Natural killer cell (primary cell): Measurements from ENCODE around the gene ITIH3. TPM values are rescaled to one million over a fixed set of nuclear protein-coding genes. Genes with fewer than 3 reads are reported as not detected.

ENCODE experiments used
- ATAC-seq, 3 donors: fragments of 150-1000 bp in 2 of 3; fragments of 200-7000 bp in 1 of 3; cut with Tn5 transposase; 1 replicate in 1 of 3; 2 replicates in 2 of 3; pipeline ENCODE4 v1.10.0; 2021; ENCODE audit warnings: mild to moderate bottlenecking in 2 of 3, moderate library complexity in 2 of 3
- DNase-seq, 2 donors: peaks; one replicate each; pipeline versions ENCODE4 v3.0.0 to v3.0.0-alpha.2; 2013 to 2021; ENCODE audit warnings: mixed read lengths in 1 of 2
- H3K27ac ChIP-seq: one replicate; pipeline ENCODE4 v1.5.1; 2013; ENCODE audit warnings: mild to moderate bottlenecking, low read length
- H3K27me3 ChIP-seq: one replicate; pipeline ENCODE4 v1.6.1; 2013; ENCODE audit warnings: low read length; ENCODE audit not compliant: control insufficient read depth, insufficient read depth
- H3K36me3 ChIP-seq: one replicate; pipeline ENCODE4 v1.6.1; 2013; ENCODE audit warnings: low read length; ENCODE audit not compliant: control insufficient read depth, insufficient read depth
- H3K4me1 ChIP-seq: one replicate; pipeline ENCODE4 v1.6.1; 2013; ENCODE audit warnings: low read length; ENCODE audit not compliant: control insufficient read depth, insufficient read depth
- H3K4me3 ChIP-seq: one replicate; pipeline ENCODE4 v1.5.1; 2013; ENCODE audit warnings: low read length
- H3K9me3 ChIP-seq: one replicate; pipeline ENCODE4 v1.6.1; 2013; ENCODE audit warnings: low read length; ENCODE audit not compliant: control insufficient read depth, insufficient read depth
- H3K27ac Mint-ChIP-seq, 2 donors: one replicate each; pipeline ENCODE4 v1.8.0; 2022; ENCODE audit warnings: mild to moderate bottlenecking in 2 of 2, mixed read lengths in 2 of 2, moderate library complexity in 1 of 2
- H3K27me3 Mint-ChIP-seq, 2 donors: one replicate each; pipeline ENCODE4 v1.8.0; 2022; ENCODE audit warnings: low read depth in 2 of 2, mixed read lengths in 2 of 2
- H3K36me3 Mint-ChIP-seq: one replicate; pipeline ENCODE4 v1.8.0; 2022; ENCODE audit warnings: mixed read lengths
- H3K4me1 Mint-ChIP-seq, 2 donors: one replicate each; pipeline ENCODE4 v1.8.0; 2022; ENCODE audit warnings: mixed read lengths in 2 of 2
- H3K4me3 Mint-ChIP-seq: one replicate; pipeline ENCODE4 v1.8.0; 2022; ENCODE audit warnings: mild to moderate bottlenecking, moderate library complexity, mixed read lengths
- H3K9me3 Mint-ChIP-seq, 2 donors: one replicate each; pipeline ENCODE4 v1.8.0; 2022; ENCODE audit warnings: mixed read lengths in 2 of 2
- CTCF ChIP-seq: fragments of 200-600 bp; IDR thresholded peaks from one replicate; pipeline ENCODE4 v1.8.0; 2022; ENCODE audit warnings: antibody characterized with exemption
- WGBS: methylation state at CpG from one replicate; pipeline ENCODE4 v1.1.7; 2013; ENCODE audit warnings: missing lambda C conversion rate; ENCODE audit not compliant: insufficient coverage; 5-methylcytosine and 5-hydroxymethylcytosine counted together
- intact Hi-C: fragments of 100-400 bp; cut with micrococcal nuclease; formaldehyde crosslinking; loops from one replicate; pipeline ENCODE4 v1.14.2; 2022
- total RNA-seq, 4 donors: library from RNA; stranded (reverse); fragments of 120-200 nt in 1 of 4; gene quantifications; one replicate each; pipeline versions ENCODE4 v1.2.3 to v1.2.4, GENCODE V29; 2013 to 2022

ITIH3 gene
- total RNA-seq, 3 donors from 2014 or later (not counting 1 experiment from before 2014, with no cell fraction given), result not detected

- WGBS, result 88% methylated on average over 10 of the region's 10 CpGs
- no peak overlapping the region for H3K27ac Mint-ChIP-seq
- DNase-seq (no peak), ATAC-seq (no peak)
- intact Hi-C loops, result no loop called here
- Histone ChIP-seq H3K4me1 (no peaks in the 10 kb centered on the region), H3K4me3 (no peak overlapping the region), H3K9me3 (no peaks in the 10 kb centered on the region), H3K27ac (no peak overlapping the region), H3K27me3 (no peaks in the 10 kb centered on the region), H3K36me3 (no peaks in the 10 kb centered on the region)
- no peaks in the 10 kb centered on the region for H3K9me3 Mint-ChIP-seq
- TF ChIP-seq CTCF, result no peak
- H3K27me3 Mint-ChIP-seq, result no peaks in the 10 kb centered on the region
- H3K4me3 Mint-ChIP-seq, result no peak overlapping the region
- H3K36me3 Mint-ChIP-seq, result no peaks in the 10 kb centered on the region
- H3K4me1 Mint-ChIP-seq, result peaks cover 0 to 4% of the 10 kb centered on the region in 2 donors
These were observed 3.9 kb downstream of the ITIH3 start for GRCh38 chr3:52798376-52798977.

GRCh38 chr3:52798978-52799476 lies 4.4 kb downstream of the ITIH3 start:
- ATAC-seq (no peak), DNase-seq (peak in 1 of 2 donors; percentile 41)
- no peaks in the 10 kb centered on the region for H3K36me3 ChIP-seq
- Mint-ChIP-seq H3K4me1 (peaks cover 0 to 4% of the 10 kb centered on the region in 2 donors), H3K27ac (no peak overlapping the region), H3K9me3 (no peaks in the 10 kb centered on the region), H3K4me3 (no peak overlapping the region), H3K36me3 (no peaks in the 10 kb centered on the region), H3K27me3 (no peaks in the 10 kb centered on the region)
- H3K9me3 ChIP-seq, result no peaks in the 10 kb centered on the region
- peak; percentile 38 for TF ChIP-seq CTCF
- WGBS, result 72% methylated on average over 14 of the region's 14 CpGs
- no peak overlapping the region for H3K4me3 ChIP-seq
- intact Hi-C loops, result no loop called here
- H3K27ac ChIP-seq, result no peak overlapping the region
- no peaks in the 10 kb centered on the region for H3K4me1 ChIP-seq
- no peaks in the 10 kb centered on the region for H3K27me3 ChIP-seq

- Histone ChIP-seq H3K4me3 (no peak overlapping the region), H3K36me3 (no peaks in the 10 kb centered on the region), H3K27me3 (no peaks in the 10 kb centered on the region), H3K4me1 (no peaks in the 10 kb centered on the region), H3K9me3 (no peaks in the 10 kb centered on the region), H3K27ac (no peak overlapping the region)
- 97% methylated on average over 6 of the region's 7 CpGs for WGBS
- Mint-ChIP-seq H3K27me3 (no peaks in the 10 kb centered on the region), H3K27ac (no peak overlapping the region), H3K9me3 (no peaks in the 10 kb centered on the region), H3K36me3 (no peaks in the 10 kb centered on the region), H3K4me3 (no peak overlapping the region), H3K4me1 (peaks cover 0 to 4% of the 10 kb centered on the region in 2 donors)
- TF ChIP-seq CTCF, result no peak
- DNase-seq (no peak), ATAC-seq (no peak)
- intact Hi-C loops, result no loop called here
These were observed 5.5 kb downstream of the ITIH3 start for GRCh38 chr3:52800079-52800478.

- no peak overlapping the region for H3K4me3 ChIP-seq
- H3K36me3 ChIP-seq, result no peaks in the 10 kb centered on the region
- H3K27ac ChIP-seq, result no peak overlapping the region
- Mint-ChIP-seq H3K36me3 (no peaks in the 10 kb centered on the region), H3K9me3 (no peaks in the 10 kb centered on the region), H3K27me3 (no peaks in the 10 kb centered on the region), H3K4me1 (peaks cover 0 to 3% of the 10 kb centered on the region in 2 donors), H3K4me3 (no peak overlapping the region), H3K27ac (no peak overlapping the region)
- H3K27me3 ChIP-seq, result no peaks in the 10 kb centered on the region
- DNase-seq, result no peak
- TF ChIP-seq CTCF, result no peak
- intact Hi-C loops, result no loop called here
- ATAC-seq, result no peak
- WGBS, result 82% methylated on average over 5 of the region's 5 CpGs
- H3K4me1 ChIP-seq, result peaks cover 2% of the 10 kb centered on the region
- no peaks in the 10 kb centered on the region for H3K9me3 ChIP-seq
These were observed 7.2 kb downstream of the ITIH3 start for GRCh38 chr3:52801839-52802238.
